Activated CD8-positive, alpha-beta T cell treated with anti-CD3 and anti-CD28 coated beads for 36 hours (primary cell): ENCODE results near the gene SP100. TPM values are rescaled to one million over a fixed set of nuclear protein-coding genes. Genes with fewer than 3 reads are reported as not detected.

ENCODE experiments used
- ATAC-seq: fragments of 200-7000 bp; cut with Tn5 transposase; one replicate; pipeline ENCODE4 v1.10.0; 2021; ENCODE audit warnings: mild to moderate bottlenecking, moderate library complexity
- CTCF ChIA-PET: fragments of 350-600 bp; sonication (Branson Sonifier 250); formaldehyde crosslinking; loops from one replicate; lab custom pipeline; 2021; ENCODE audit warnings: antibody characterized with exemption; lab: Charles Lee
- POLR2A ChIA-PET: fragments of 350-600 bp; sonication (Branson Sonifier 250); formaldehyde crosslinking; loops from one replicate; lab custom pipeline; 2021; ENCODE audit warnings: antibody characterized with exemption; lab: Charles Lee
- DNase-seq: peaks from one replicate; pipeline ENCODE4 v3.0.0-alpha.2; 2020
- H3K27ac Mint-ChIP-seq: one replicate; pipeline ENCODE4 v1.8.0; 2021; ENCODE audit warnings: mild to moderate bottlenecking, mixed read lengths
- H3K27me3 Mint-ChIP-seq: one replicate; pipeline ENCODE4 v1.8.0; 2021; ENCODE audit warnings: mixed read lengths
- H3K36me3 Mint-ChIP-seq: one replicate; pipeline ENCODE4 v1.8.0; 2021; ENCODE audit warnings: low read depth, mixed read lengths
- H3K4me1 Mint-ChIP-seq: one replicate; pipeline ENCODE4 v1.8.0; 2021; ENCODE audit warnings: low read depth, mixed read lengths
- H3K4me3 Mint-ChIP-seq: one replicate; pipeline ENCODE4 v1.8.0; 2021; ENCODE audit warnings: mild to moderate bottlenecking, moderate library complexity, mixed read lengths
- H3K9me3 Mint-ChIP-seq: one replicate; pipeline ENCODE4 v1.8.0; 2021; ENCODE audit warnings: mixed read lengths
- CTCF ChIP-seq: fragments of 200-600 bp; IDR thresholded peaks from one replicate; pipeline ENCODE4 v1.8.0; 2022; ENCODE audit warnings: antibody characterized with exemption, mild to moderate bottlenecking
- intact Hi-C: fragments of 100-400 bp; cut with micrococcal nuclease; formaldehyde crosslinking; loops from one replicate; pipeline ENCODE4 v1.10.0; 2022
- total RNA-seq, 2 experiments: library from RNA; stranded (reverse); gene quantifications; one replicate each; pipeline ENCODE4 v1.2.3, GENCODE V29; 2021

Gene SP100
- total RNA-seq, 2 experiments from 2014 or later: 108 TPM

GRCh38 chr2:230583581-230583980 lies 167.6 kb downstream of the SP100 start:
- CTCF ChIA-PET: no interaction called here

GRCh38 chr2:230586328-230586982 lies 170.5 kb downstream of the SP100 start:
- no peak overlapping the region for H3K27ac Mint-ChIP-seq
- no peaks in the 10 kb centered on the region for H3K27me3 Mint-ChIP-seq
- no peak for ATAC-seq
- H3K9me3 Mint-ChIP-seq: peaks cover 7% of the 10 kb centered on the region
- intact Hi-C loops: no loop called here
- TF ChIP-seq CTCF: no peak
- CTCF ChIA-PET: no interaction called here
- POLR2A ChIA-PET: no interaction called here
- peaks cover 40% of the 10 kb centered on the region for H3K4me1 Mint-ChIP-seq
- no peak overlapping the region for H3K4me3 Mint-ChIP-seq
- H3K36me3 Mint-ChIP-seq: peaks cover 9% of the 10 kb centered on the region
- no peak for DNase-seq

More at GRCh38 chr2:230583581-230583980, 167.6 kb downstream of the SP100 start:
- DNase-seq (no peak), ATAC-seq (no peak)
- H3K4me1 Mint-ChIP-seq: peaks cover 19% of the 10 kb centered on the region
- no peak overlapping the region for H3K27ac Mint-ChIP-seq
- intact Hi-C loops: no loop called here
- no peaks in the 10 kb centered on the region for H3K9me3 Mint-ChIP-seq
- H3K36me3 Mint-ChIP-seq: peaks cover 1% of the 10 kb centered on the region
- H3K27me3 Mint-ChIP-seq: no peaks in the 10 kb centered on the region
- POLR2A ChIA-PET: interaction anchor here (0.6 to 1.3 kb wide), 2 partner anchors 12 to 35 kb away, joined by 3 read pairs; no protein-coding TSS in a partner anchor
- no peak overlapping the region for H3K4me3 Mint-ChIP-seq
- TF ChIP-seq CTCF: no peak

- CTCF ChIA-PET: no interaction called here
- Mint-ChIP-seq H3K27ac (no peak overlapping the region), H3K9me3 (peaks cover 7% of the 10 kb centered on the region), H3K27me3 (no peaks in the 10 kb centered on the region), H3K36me3 (peaks cover 9% of the 10 kb centered on the region), H3K4me3 (no peak overlapping the region), H3K4me1 (peaks cover 43% of the 10 kb centered on the region)
- no peak for TF ChIP-seq CTCF
- POLR2A ChIA-PET: interaction anchor here (0.6 kb wide), 2 partner anchors 21 to 135 kb away, joined by 3 to 4 read pairs; no protein-coding TSS in a partner anchor
- DNase-seq (no peak), ATAC-seq (no peak)
- intact Hi-C loops: no loop called here
Observed at GRCh38 chr2:230589025-230589424, 173.0 kb downstream of the SP100 start.

- Mint-ChIP-seq H3K4me3 (no peak overlapping the region), H3K9me3 (peaks cover 7% of the 10 kb centered on the region), H3K36me3 (peaks cover 9% of the 10 kb centered on the region), H3K27ac (peak overlapping the region; percentile 83), H3K4me1 (peaks cover 48% of the 10 kb centered on the region), H3K27me3 (no peaks in the 10 kb centered on the region)
- TF ChIP-seq CTCF: no peak
- POLR2A ChIA-PET: interaction anchor here (0.8 to 1.0 kb wide), 3 partner anchors 9 to 148 kb away, joined by 3 to 5 read pairs (median 3); no protein-coding TSS in a partner anchor
- CTCF ChIA-PET: no interaction called here
- DNase-seq (peak; percentile 69), ATAC-seq (peak; percentile 78)
- intact Hi-C loops: no loop called here
Observed at GRCh38 chr2:230589497-230590015, 173.6 kb downstream of the SP100 start.

GRCh38 chr2:230590333-230590732 lies 174.3 kb downstream of the SP100 start:
- H3K4me1 Mint-ChIP-seq: peaks cover 50% of the 10 kb centered on the region
- no peak overlapping the region for H3K4me3 Mint-ChIP-seq

More at GRCh38 chr2:230590333-230590732, 174.3 kb downstream of the SP100 start:
- intact Hi-C loops: no loop called here
- ATAC-seq (no peak), DNase-seq (no peak)
- H3K27ac Mint-ChIP-seq: no peak overlapping the region
- no peaks in the 10 kb centered on the region for H3K27me3 Mint-ChIP-seq
- ChIA-PET CTCF (interaction anchor here (1.2 kb wide), 1 partner anchor 12 kb away, joined by 4 read pairs; no protein-coding TSS in a partner anchor), POLR2A (interaction anchor here (0.8 to 1.0 kb wide), 3 partner anchors 8 to 147 kb away, joined by 3 to 5 read pairs (median 3); no protein-coding TSS in a partner anchor)
- no peak for TF ChIP-seq CTCF
- peaks cover 7% of the 10 kb centered on the region for H3K9me3 Mint-ChIP-seq
- peaks cover 9% of the 10 kb centered on the region for H3K36me3 Mint-ChIP-seq
